MG63 (cell line): ENCODE results near the gene SRC. TPM values are rescaled to one million over a fixed set of nuclear protein-coding genes. Genes with fewer than 3 reads are reported as not detected.
A peak's percentile ranks its signal among the peaks of the same experiment; 100 is the strongest.
"Not testable (repeated sequence)": the region's sequence is repeated elsewhere in the genome, so short reads cannot be mapped to it uniquely, and the experiment has no call there.

Experiments used
- DNase-seq: peaks from one replicate; pipeline ENCODE4 v3.0.0-alpha.2; 2020
- H3K27me3 ChIP-seq: fragments of 250-450 bp; sonication (Bioruptor Pico); 2 replicates; pipeline ENCODE4 v1.5.1; 2020; ENCODE audit warnings: mild to moderate bottlenecking, moderate library complexity
- H3K36me3 ChIP-seq: fragments of 250-450 bp; sonication (Bioruptor Pico); 2 replicates; pipeline ENCODE4 v1.5.1; 2020; ENCODE audit warnings: mild to moderate bottlenecking, moderate library complexity
- H3K4me3 ChIP-seq: fragments of 250-450 bp; sonication (Bioruptor Pico); 2 replicates; pipeline ENCODE4 v1.5.1; 2020; ENCODE audit warnings: mild to moderate bottlenecking, moderate library complexity
- H3K9me3 ChIP-seq: fragments of 250-450 bp; sonication (Bioruptor Pico); 2 replicates; pipeline ENCODE4 v1.5.1; 2020; ENCODE audit warnings: mild to moderate bottlenecking, moderate library complexity
- total RNA-seq: library from RNA; depleted of rRNA; stranded (reverse); fragments of >200 nt; shearing (Covaris generic); gene quantifications from 2 replicates; pipeline ENCODE4 v1.2.3, GENCODE V29; 2014; ENCODE audit warnings: low replicate concordance

Gene SRC
- total RNA-seq, 1 experiment from 2014 or later, result 33.0 TPM

GRCh38 chr20:37363221-37364012, 17.5 kb downstream of the SRC start:
- Histone ChIP-seq H3K9me3 (no peaks in the 10 kb centered on the region), H3K27me3 (no peaks in the 10 kb centered on the region), H3K4me3 (no peak overlapping the region), H3K36me3 (peaks cover 19% of the 10 kb centered on the region)
- DNase-seq, result no peak

GRCh38 chr20:37364013-37364926, 18.3 kb downstream of the SRC start:
- H3K36me3 ChIP-seq, result peaks cover 19% of the 10 kb centered on the region
- no peaks in the 10 kb centered on the region for H3K9me3 ChIP-seq
- DNase-seq, result no peak
- no peaks in the 10 kb centered on the region for H3K27me3 ChIP-seq
- H3K4me3 ChIP-seq, result no peak overlapping the region

- no peak for DNase-seq
- no peaks in the 10 kb centered on the region for H3K9me3 ChIP-seq
- H3K4me3 ChIP-seq, result no peak overlapping the region
- H3K27me3 ChIP-seq, result no peaks in the 10 kb centered on the region
- peaks cover 19% of the 10 kb centered on the region for H3K36me3 ChIP-seq
Measured at GRCh38 chr20:37364927-37365272, 19.0 kb downstream of the SRC start.

GRCh38 chr20:37365760-37366638, 20.1 kb downstream of the SRC start:
- Histone ChIP-seq H3K27me3 (no peaks in the 10 kb centered on the region), H3K4me3 (no peak overlapping the region), H3K36me3 (peaks cover 19% of the 10 kb centered on the region), H3K9me3 (no peaks in the 10 kb centered on the region)
- DNase-seq, result no peak

- DNase-seq, result no peak
- Histone ChIP-seq H3K4me3 (no peak overlapping the region), H3K36me3 (peaks cover 19% of the 10 kb centered on the region), H3K27me3 (no peaks in the 10 kb centered on the region), H3K9me3 (no peaks in the 10 kb centered on the region)
Measured at GRCh38 chr20:37366743-37367142, 20.8 kb downstream of the SRC start.

GRCh38 chr20:37369846-37370245, 23.9 kb downstream of the SRC start:
- DNase-seq, result no peak
- Histone ChIP-seq H3K27me3 (no peaks in the 10 kb centered on the region), H3K36me3 (peaks cover 38% of the 10 kb centered on the region), H3K9me3 (no peaks in the 10 kb centered on the region), H3K4me3 (no peak overlapping the region)

GRCh38 chr20:37371845-37372244, 25.9 kb downstream of the SRC start:
- H3K27me3 ChIP-seq, H3K4me3 ChIP-seq, DNase-seq, H3K9me3 ChIP-seq: not testable (repeated sequence)
- H3K36me3 ChIP-seq, result peaks cover 37% of the 10 kb centered on the region

- DNase-seq, result no peak
- Histone ChIP-seq H3K36me3 (peaks cover 43% of the 10 kb centered on the region), H3K9me3 (no peaks in the 10 kb centered on the region)
Measured at GRCh38 chr20:37372441-37372840, 26.5 kb downstream of the SRC start.

GRCh38 chr20:37373020-37373598, 27.2 kb downstream of the SRC start:
- no peaks in the 10 kb centered on the region for H3K9me3 ChIP-seq
- H3K36me3 ChIP-seq, result peaks cover 44% of the 10 kb centered on the region
- no peak overlapping the region for H3K4me3 ChIP-seq
- no peak for DNase-seq
- no peaks in the 10 kb centered on the region for H3K27me3 ChIP-seq

More at GRCh38 chr20:37372441-37372840, 26.5 kb downstream of the SRC start:
- H3K4me3 ChIP-seq, result no peak overlapping the region
- no peaks in the 10 kb centered on the region for H3K27me3 ChIP-seq

GRCh38 chr20:37375227-37375626, 29.3 kb downstream of the SRC start:
- H3K36me3 ChIP-seq, result peaks cover 47% of the 10 kb centered on the region
- H3K27me3 ChIP-seq, result no peaks in the 10 kb centered on the region
- H3K4me3 ChIP-seq, result no peak overlapping the region
- no peak for DNase-seq
- no peaks in the 10 kb centered on the region for H3K9me3 ChIP-seq

GRCh38 chr20:37376324-37376723, 30.4 kb downstream of the SRC start:
- Histone ChIP-seq H3K4me3 (no peak overlapping the region), H3K36me3 (peaks cover 52% of the 10 kb centered on the region), H3K9me3 (no peaks in the 10 kb centered on the region), H3K27me3 (no peaks in the 10 kb centered on the region)
- no peak for DNase-seq

- H3K27me3 ChIP-seq, result no peaks in the 10 kb centered on the region
- no peaks in the 10 kb centered on the region for H3K9me3 ChIP-seq
- no peak for DNase-seq
- no peak overlapping the region for H3K4me3 ChIP-seq
- H3K36me3 ChIP-seq, result peaks cover 56% of the 10 kb centered on the region
Measured at GRCh38 chr20:37376791-37377190, 30.9 kb downstream of the SRC start.

- no peak for DNase-seq
Measured at GRCh38 chr20:37377346-37378081, 31.6 kb downstream of the SRC start.

GRCh38 chr20:37378420-37378784, 32.5 kb downstream of the SRC start:
- no peaks in the 10 kb centered on the region for H3K9me3 ChIP-seq
- peaks cover 58% of the 10 kb centered on the region for H3K36me3 ChIP-seq
- no peak overlapping the region for H3K4me3 ChIP-seq
- DNase-seq, result no peak
- no peaks in the 10 kb centered on the region for H3K27me3 ChIP-seq

More at GRCh38 chr20:37377346-37378081, 31.6 kb downstream of the SRC start:
- H3K27me3 ChIP-seq, result no peaks in the 10 kb centered on the region
- no peak overlapping the region for H3K4me3 ChIP-seq
- no peaks in the 10 kb centered on the region for H3K9me3 ChIP-seq
- H3K36me3 ChIP-seq, result peaks cover 61% of the 10 kb centered on the region

GRCh38 chr20:37378785-37379598, 33.1 kb downstream of the SRC start:
- peak; percentile 51 for DNase-seq
- Histone ChIP-seq H3K27me3 (no peaks in the 10 kb centered on the region), H3K9me3 (no peaks in the 10 kb centered on the region), H3K4me3 (no peak overlapping the region), H3K36me3 (peaks cover 55% of the 10 kb centered on the region)
